ENCODE data around the gene WDR7. TPM values are rescaled to one million over a fixed set of nuclear protein-coding genes. Genes with fewer than 3 reads are reported as not detected.
A peak's percentile ranks its signal among the peaks of the same experiment; 100 is the strongest.

WDR7 gene
- total and polyA plus RNA-seq, 2 of the 4 experiments (the other 2 are of a cell fraction): 3.7 to 23.3 TPM

DNA sequence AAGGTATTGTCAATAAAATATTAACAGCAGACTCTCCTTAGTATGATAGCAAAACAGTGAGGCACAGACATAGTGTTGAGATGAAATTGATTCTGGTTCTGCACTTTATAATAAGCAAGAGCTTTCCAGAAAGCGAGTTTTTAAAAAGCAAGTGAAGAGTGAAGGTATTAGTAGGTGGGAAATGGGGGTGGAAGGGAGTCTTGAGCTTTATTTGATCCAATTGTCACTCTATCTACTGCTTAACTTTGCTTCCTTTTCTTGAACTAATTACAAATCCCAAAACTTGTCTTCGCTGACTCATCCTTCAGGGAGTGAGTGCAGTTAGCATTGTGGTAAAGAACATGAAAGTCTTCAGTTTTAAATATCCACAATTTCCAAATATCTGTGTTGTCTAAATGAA, 375.2 kb downstream of the WDR7 start:
- Histone ChIP-seq H3K14ac (replicated peaks; ENCODE audit: low read depth, low read length) (no peak overlapping the region), H2AK5ac (ENCODE audit: low read depth, low read length) (no peak overlapping the region), H2BK5ac (ENCODE audit: low read depth, low read length, poor library complexity, severe bottlenecking) (no peak overlapping the region), H2BK120ac (ENCODE audit: low read depth, low read length) (no peak overlapping the region), H4K20me1 (ENCODE audit: insufficient read depth, low read length) (no peaks in the 10 kb centered on the region), H4K91ac (ENCODE audit: insufficient read depth, low read depth, low read length) (no peak overlapping the region), H3K4me1 (ENCODE audit: control insufficient read depth, insufficient read depth, low read length) (no peaks in the 10 kb centered on the region), H3K56ac (ENCODE audit: extremely low read depth, insufficient read depth, low read length) (no peak overlapping the region), H3K9ac (ENCODE audit: low read depth, low read length) (no peak overlapping the region), H3K27ac (ENCODE audit: insufficient read depth, low read length) (no peak overlapping the region), H3K4me2 (ENCODE audit: low read depth, low read length) (no peak overlapping the region), H4K5ac (ENCODE audit: low read depth, low read length) (no peak overlapping the region), H2AFZ (replicated peaks; ENCODE audit: low read length, poor library complexity) (no peak overlapping the region), H4K8ac (ENCODE audit: low read depth in 2 of 2, low read length in 2 of 2) (no peak overlapping the region), H3K18ac (ENCODE audit: low read depth, low read length) (no peak overlapping the region), H3K4ac (ENCODE audit: low read depth, low read length) (no peak overlapping the region), H3K27me3 (ENCODE audit: control insufficient read depth, insufficient read depth, low read length) (no peaks in the 10 kb centered on the region), H2BK20ac (ENCODE audit: low read depth, low read length) (no peak overlapping the region), H3K4me3 (ENCODE audit: insufficient read depth, low read depth, low read length) (no peak overlapping the region), H3K9me1 (ENCODE audit: insufficient read depth, low read length) (peaks cover 6% of the 10 kb centered on the region), H3K36me3 (ENCODE audit: control insufficient read depth, insufficient read depth, low read length) (peaks cover 9% of the 10 kb centered on the region; the same call in 1 of the 2 replicates), H2BK15ac (ENCODE audit: low read depth, low read length) (no peak overlapping the region), H3K23ac (ENCODE audit: low read depth, low read length) (no peak overlapping the region), H2AK9ac (replicated peaks; ENCODE audit: low read depth, low read length, poor library complexity) (no peak overlapping the region), H3K79me1 (ENCODE audit: low read depth in 1 of 2, low read length in 2 of 2) (no peaks in the 10 kb centered on the region), H3K9me3 (ENCODE audit: control insufficient read depth, insufficient read depth, low read length) (no peaks in the 10 kb centered on the region)
- CTCF ChIA-PET: no interaction called here
- ATAC-seq (ENCODE audit: low read depth) (peak; percentile 48), DNase-seq (peak; percentile 28)
- BruUV-seq (replicated peaks): no TSS peak
- in situ Hi-C loops (cut with MboI; ENCODE audit: low sequenced_read_pairs) (no loop called here), dilution Hi-C loops (cut with HindIII; ENCODE audit: low sequenced_read_pairs, unreplicated experiment) (no loop called here), intact Hi-C loops (cut with micrococcal nuclease) (no loop called here)
- WGBS, 2 experiments (ENCODE audit: extremely low coverage in 2 of 2, insufficient read length in 1 of 2): no CpG with 5 or more reads among the region's 2 CpGs
- POLR2A ChIA-PET (ENCODE audit: unreplicated experiment): no interaction called here
- TF ChIP-seq MAZ (IDR thresholded peaks at IDR 0.05; ENCODE audit: borderline replicate concordance, low read depth, low read length) (no peak), POLR2A (IDR thresholded peaks at IDR 0.05; ENCODE audit: low read depth, low read length) (no peak), RAD21 (IDR thresholded peaks at IDR 0.05; ENCODE audit: low read length) (no peak), SMC3 (IDR thresholded peaks at IDR 0.05; ENCODE audit: low read depth, low read length) (no peak), MAFK (IDR thresholded peaks at IDR 0.05; ENCODE audit: low read depth, low read length) (no peak), CHD1 (IDR thresholded peaks at IDR 0.05; ENCODE audit: low read depth, low read length) (no peak), BHLHE40 (IDR thresholded peaks at IDR 0.05; ENCODE audit: low read depth, low read length) (no peak), NFE2L2 (IDR thresholded peaks at IDR 0.05; ENCODE audit: low read depth, low read length) (no peak)
- TF ChIP-seq, protein P1, sequence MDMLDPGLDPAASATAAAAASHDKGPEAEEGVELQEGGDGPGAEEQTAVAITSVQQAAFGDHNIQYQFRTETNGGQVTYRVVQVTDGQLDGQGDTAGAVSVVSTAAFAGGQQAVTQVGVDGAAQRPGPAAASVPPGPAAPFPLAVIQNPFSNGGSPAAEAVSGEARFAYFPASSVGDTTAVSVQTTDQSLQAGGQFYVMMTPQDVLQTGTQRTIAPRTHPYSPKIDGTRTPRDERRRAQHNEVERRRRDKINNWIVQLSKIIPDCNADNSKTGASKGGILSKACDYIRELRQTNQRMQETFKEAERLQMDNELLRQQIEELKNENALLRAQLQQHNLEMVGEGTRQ (IDR thresholded peaks at IDR 0.05; ENCODE audit: low read depth, low read length): no peak
